ENCODE results near the gene SPTBN4.

Gene SPTBN4

GRCh38 chr19:40614622-40615411 is 148.0 kb downstream of the SPTBN4 start (continued):
- peak; percentile 72 for TF ChIP-seq PATZ1 (tag by site-specific recombination; IDR thresholded peaks at IDR 0.05)
- peak; percentile 93 for TF ChIP-seq ZNF341 (tag by site-specific recombination; IDR thresholded peaks at IDR 0.05; ENCODE audit: low read depth)
- TF ChIP-seq SALL2 (tag by site-specific recombination; IDR thresholded peaks at IDR 0.05; ENCODE audit: borderline replicate concordance), result no peak
- no peak for TF ChIP-seq ZSCAN18 (tag by site-specific recombination; IDR thresholded peaks at IDR 0.05)
- no peak for TF ChIP-seq YY1 (tag by site-specific recombination; IDR thresholded peaks at IDR 0.05)
- peak; percentile 87 for TF ChIP-seq SP2 (tag by site-specific recombination; IDR thresholded peaks at IDR 0.05)
- TF ChIP-seq TRIM28 (IDR thresholded peaks at IDR 0.05; ENCODE audit: borderline replicate concordance, low read length), result no peak
- peak; percentile 86 for TF ChIP-seq PRDM10 (tag by site-specific recombination; IDR thresholded peaks at IDR 0.05)
- no peak for TF ChIP-seq ZNF626 (tag by site-specific recombination; IDR thresholded peaks at IDR 0.05)
- no peak for TF ChIP-seq ZNF311 (tag by site-specific recombination; IDR thresholded peaks at IDR 0.05; ENCODE audit: borderline replicate concordance)
- no peak for TF ChIP-seq PRDM1 (tag by site-specific recombination; IDR thresholded peaks at IDR 0.05)
- no peak for TF ChIP-seq REST (tag by site-specific recombination; IDR thresholded peaks at IDR 0.05)
- peak; percentile 38 for TF ChIP-seq SP7 (tag by site-specific recombination; IDR thresholded peaks at IDR 0.05)
- no peak for TF ChIP-seq ZNF701 (tag by site-specific recombination; IDR thresholded peaks at IDR 0.05)
- TF ChIP-seq ZBTB49 (tag by site-specific recombination; IDR thresholded peaks at IDR 0.05; ENCODE audit: low read depth), result no peak
- no peak for TF ChIP-seq ZNF660 (tag by site-specific recombination; IDR thresholded peaks at IDR 0.05)
- no peak for TF ChIP-seq ZNF391 (tag by site-specific recombination; IDR thresholded peaks at IDR 0.05; ENCODE audit: borderline replicate concordance, low read depth)
- TF ChIP-seq ZNF223 (tag by site-specific recombination; IDR thresholded peaks at IDR 0.05), result no peak
- TF ChIP-seq RBAK (tag by site-specific recombination; IDR thresholded peaks at IDR 0.05), result no peak; the same call in 1 of the 2 replicates
- no peak for TF ChIP-seq ZNF266 (tag by site-specific recombination; IDR thresholded peaks at IDR 0.05; ENCODE audit: low read depth)
- no peak for TF ChIP-seq ZBTB21 (tag by site-specific recombination; IDR thresholded peaks at IDR 0.05)
- TF ChIP-seq ZNF366 (tag by site-specific recombination; conservative IDR thresholded peaks at IDR 0.05), result no peak
- TF ChIP-seq ZFP69B (tag by site-specific recombination; IDR thresholded peaks at IDR 0.05), result peak; percentile 80; the same call in 1 of the 2 replicates
- no peak for TF ChIP-seq ZSCAN4 (tag by site-specific recombination; IDR thresholded peaks at IDR 0.05)
- no peak for TF ChIP-seq ZNF416 (tag by site-specific recombination; IDR thresholded peaks at IDR 0.05)

All from HEK293 (cell line).